GM12878 (cell line): ENCODE results near the gene LPIN1. TPM values are rescaled to one million over a fixed set of nuclear protein-coding genes. Genes with fewer than 3 reads are reported as not detected.
A peak's percentile ranks its signal among the peaks of the same experiment; 100 is the strongest.

ENCODE experiments used
- ATF3 ChIP-seq: IDR thresholded peaks from 2 replicates; pipeline ENCODE4 v1.6.1; 2011; ENCODE audit warnings: low read depth, mild to moderate bottlenecking, low read length, moderate library complexity, borderline replicate concordance; ENCODE audit errors: extremely low read depth
- CBFB ChIP-seq: IDR thresholded peaks from 2 replicates; pipeline ENCODE4 v1.6.1; 2016; ENCODE audit warnings: antibody characterized with exemption, low read depth
- E2F8 ChIP-seq: fragments of 450-650 bp; IDR thresholded peaks from 2 replicates; pipeline ENCODE4 v1.6.1; 2018; ENCODE audit warnings: mild to moderate bottlenecking, low read depth, moderate library complexity; ENCODE audit not compliant: partially characterized antibody
- EP300 ChIP-seq, 2 experiments: fragments of 150-350 bp in 1 of 2; IDR thresholded peaks; 2 replicates each; pipeline ENCODE4 v1.6.1; 2011 to 2012; ENCODE audit warnings: low read depth in 2 of 2, low read length in 2 of 2, borderline replicate concordance in 1 of 2, improper control_type of control experiment in 1 of 2, inconsistent platforms in 1 of 2; ENCODE audit not compliant: control insufficient read depth in 1 of 2
- FOXM1 ChIP-seq: IDR thresholded peaks from 2 replicates; pipeline ENCODE4 v1.6.1; 2012; ENCODE audit warnings: low read depth, mild to moderate bottlenecking, inconsistent platforms, low read length, moderate library complexity
- JUNB ChIP-seq: IDR thresholded peaks from 2 replicates; pipeline ENCODE4 v1.6.1; 2016; ENCODE audit warnings: antibody characterized with exemption, mild to moderate bottlenecking
- JUND ChIP-seq: IDR thresholded peaks from 2 replicates; pipeline ENCODE4 v1.6.1; 2012; ENCODE audit warnings: low read depth, mild to moderate bottlenecking, low read length, improper control_type of control experiment, moderate library complexity
- MYB ChIP-seq: fragments of 150-350 bp; IDR thresholded peaks from 2 replicates; pipeline ENCODE4 v1.6.1; 2014; ENCODE audit warnings: mild to moderate bottlenecking, low read depth, low read length, borderline replicate concordance
- NRF1 ChIP-seq: conservative IDR thresholded peaks from 2 replicates; pipeline ENCODE4 v1.6.1; 2011; ENCODE audit warnings: mild to moderate bottlenecking, low read depth, low read length, improper control_type of control experiment
- PKNOX1 ChIP-seq: fragments of 450-650 bp; IDR thresholded peaks from 2 replicates; pipeline ENCODE4 v1.6.1; 2016; ENCODE audit warnings: mild to moderate bottlenecking
- POLR2AphosphoS2 ChIP-seq: IDR thresholded peaks from 2 replicates; pipeline ENCODE4 v1.6.1; 2011; ENCODE audit warnings: low read depth, mild to moderate bottlenecking, low read length, improper control_type of control experiment, moderate library complexity
- POLR2AphosphoS5 ChIP-seq: IDR thresholded peaks from 2 replicates; pipeline ENCODE4 v1.6.1; 2011; ENCODE audit warnings: mild to moderate bottlenecking, low read length, inconsistent platforms
- RCOR1 ChIP-seq: conservative IDR thresholded peaks from 2 replicates; pipeline ENCODE4 v1.6.1; 2012; ENCODE audit warnings: low read depth, low read length, improper control_type of control experiment
- RELB ChIP-seq: fragments of 450-650 bp; IDR thresholded peaks from 2 replicates; pipeline ENCODE4 v1.6.1; 2017; ENCODE audit warnings: low read depth, mild to moderate bottlenecking, moderate library complexity
- RUNX3 ChIP-seq: IDR thresholded peaks from 2 replicates; pipeline ENCODE4 v1.6.1; 2012; ENCODE audit warnings: low read length, inconsistent platforms
- SMC3 ChIP-seq: IDR thresholded peaks from 2 replicates; pipeline ENCODE4 v1.6.1; 2011; ENCODE audit warnings: low read length, improper control_type of control experiment, borderline replicate concordance
- SP1 ChIP-seq: IDR thresholded peaks from one replicate; pipeline ENCODE4 v1.6.1; 2011; ENCODE audit warnings: low read depth, low read length
- ZBTB4 ChIP-seq: fragments of 450-650 bp; formaldehyde crosslinking; IDR thresholded peaks from 2 replicates; pipeline ENCODE4 v1.4.0; 2022; ENCODE audit warnings: mild to moderate bottlenecking, moderate library complexity
- ZNF622 ChIP-seq: fragments of 450-650 bp; IDR thresholded peaks from 2 replicates; pipeline ENCODE4 v1.6.1; 2017; ENCODE audit warnings: mild to moderate bottlenecking, inconsistent platforms
- ZZZ3 ChIP-seq: IDR thresholded peaks from 2 replicates; pipeline ENCODE4 v1.6.1; 2011; ENCODE audit warnings: low read depth; ENCODE audit not compliant: control insufficient read depth, insufficient read length
- polyA plus RNA-seq, 11 experiments: library from polyadenylated mRNA; depleted of rRNA in 4 of 11; unstranded in 6 of 11; stranded (reverse) in 5 of 11; fragments of >200 nt; fragmentation: Nextera tagmentation in 4 of 11; fragmentation: Illumina TruSeq in 1 of 11; extraction: Ambion mirVana in 4 of 11; extraction: Trizol in 1 of 11; gene quantifications; 1 replicate in 1 of 11; 2 replicates in 10 of 11; pipeline versions ENCODE4 v1.2.1 to v1.2.3, GENCODE V29; 2011 to 2016; ENCODE audit warnings: inconsistent platforms in 2 of 11, missing spikeins in 2 of 11, low read depth in 1 of 11
- total RNA-seq, 4 experiments: library from RNA; depleted of rRNA in 3 of 4; stranded (reverse); fragments of >200 nt in 3 of 4; fragmentation: Illumina TruSeq in 1 of 4; extraction: Trizol in 1 of 4; gene quantifications; 2 replicates each; pipeline versions ENCODE4 v1.2.1 to v1.2.3, GENCODE V29; 2013 to 2021

The LPIN1 gene
- total and polyA plus RNA-seq, 10 of the 15 experiments (the other 5 are each of a cell fraction or from before 2014, with no cell fraction given), result 18.8 to 82.5 (median 50.3) TPM

GRCh38 chr2:11753452-11753885, 7.0 kb downstream of the LPIN1 start (continued):
- TF ChIP-seq RELB (peak; percentile 88; the same call in 1 of the 2 replicates), CBFB (peak; percentile 76; the same call in 1 of the 2 replicates), SMC3 (no peak; the same call in 1 of the 2 replicates), PKNOX1 (peak; percentile 82), ZZZ3 (no peak), NRF1 (no peak), MYB (peak; percentile 93), RUNX3 (peak; percentile 90), JUNB (peak; percentile 59), ZNF622 (no peak), JUND (no peak), EP300 (IDR thresholded peaks at IDR 0.05; ENCODE audit: borderline replicate concordance in 1 of 2, control insufficient read depth in 1 of 2, low read depth in 2 of 2, low read length in 2 of 2) (peak; percentile 95 to 96), ZBTB4 (no peak), ATF3 (no peak), SP1 (peak; percentile 47), RCOR1 (peak; percentile 87; the same call in 1 of the 2 replicates), POLR2AphosphoS2 (no peak), E2F8 (no peak), FOXM1 (peak; percentile 93), POLR2AphosphoS5 (no peak)
